ENCODE data around the gene CGA. TPM values are rescaled to one million over a fixed set of nuclear protein-coding genes. Genes with fewer than 3 reads are reported as not detected.
A peak's percentile ranks its signal among the peaks of the same experiment; 100 is the strongest.

The CGA gene
- total RNA-seq, 2 donors from 2014 or later = not detected

- Histone ChIP-seq H3K36me3 (no peaks in the 10 kb centered on the region), H3K9me3 (no peaks in the 10 kb centered on the region), H3K27me3 (replicated peaks; ENCODE audit: insufficient read depth) (no peaks in the 10 kb centered on the region), H3K4me3 (no peak overlapping the region), H3K4me1 (ENCODE audit: control insufficient read depth in 1 of 2, low read depth in 2 of 2) (no peaks in the 10 kb centered on the region), H3K27ac (no peak overlapping the region)
- no peak for TF ChIP-seq CTCF (IDR thresholded peaks at IDR 0.05)
- DNase-seq (ENCODE audit: low spot score) (no peak), ATAC-seq (ENCODE audit: insufficient number of reproducible peaks, low FRiP score, low read depth) (no peak)
Measured at GRCh38 chr6:87124074-87124473, 29.2 kb upstream of the CGA start.

- peak overlapping the region; percentile 9 for H3K4me3 ChIP-seq
- DNase-seq (ENCODE audit: low spot score) (no peak), ATAC-seq (ENCODE audit: insufficient number of reproducible peaks, low FRiP score, low read depth) (no peak)
Measured at GRCh38 chr6:87122477-87122876, 27.6 kb upstream of the CGA start.

GRCh38 chr6:87118054-87118453 is 23.1 kb upstream of the CGA start:
- H3K4me3 ChIP-seq = no peak overlapping the region
- no peak for ATAC-seq (ENCODE audit: insufficient number of reproducible peaks, low FRiP score, low read depth)
- no peaks in the 10 kb centered on the region for H3K9me3 ChIP-seq
- no peaks in the 10 kb centered on the region for H3K36me3 ChIP-seq
- H3K27ac ChIP-seq = no peak overlapping the region
- TF ChIP-seq CTCF (IDR thresholded peaks at IDR 0.05) = no peak
- no peaks in the 10 kb centered on the region for H3K27me3 ChIP-seq (replicated peaks; ENCODE audit: insufficient read depth)
- no peaks in the 10 kb centered on the region for H3K4me1 ChIP-seq (ENCODE audit: control insufficient read depth in 1 of 2, low read depth in 2 of 2)
- DNase-seq (ENCODE audit: low spot score) = no peak

More at GRCh38 chr6:87122477-87122876, 27.6 kb upstream of the CGA start:
- Histone ChIP-seq H3K36me3 (no peaks in the 10 kb centered on the region), H3K27ac (no peak overlapping the region), H3K9me3 (no peaks in the 10 kb centered on the region), H3K27me3 (replicated peaks; ENCODE audit: insufficient read depth) (no peaks in the 10 kb centered on the region), H3K4me1 (ENCODE audit: control insufficient read depth in 1 of 2, low read depth in 2 of 2) (no peaks in the 10 kb centered on the region)
- no peak for TF ChIP-seq CTCF (IDR thresholded peaks at IDR 0.05)

GRCh38 chr6:87116922-87117321 is 22.0 kb upstream of the CGA start:
- no peak for TF ChIP-seq CTCF (IDR thresholded peaks at IDR 0.05)
- Histone ChIP-seq H3K9me3 (no peaks in the 10 kb centered on the region), H3K27ac (no peak overlapping the region), H3K27me3 (replicated peaks; ENCODE audit: insufficient read depth) (no peaks in the 10 kb centered on the region), H3K4me3 (no peak overlapping the region), H3K4me1 (ENCODE audit: control insufficient read depth in 1 of 2, low read depth in 2 of 2) (no peaks in the 10 kb centered on the region), H3K36me3 (no peaks in the 10 kb centered on the region)
- ATAC-seq (ENCODE audit: insufficient number of reproducible peaks, low FRiP score, low read depth) (no peak), DNase-seq (ENCODE audit: low spot score) (no peak)

- H3K36me3 ChIP-seq = no peaks in the 10 kb centered on the region
- no peak overlapping the region for H3K4me3 ChIP-seq
- TF ChIP-seq CTCF (IDR thresholded peaks at IDR 0.05) = no peak
- H3K4me1 ChIP-seq (ENCODE audit: control insufficient read depth in 1 of 2, low read depth in 2 of 2) = no peaks in the 10 kb centered on the region
- H3K9me3 ChIP-seq = no peaks in the 10 kb centered on the region
- no peaks in the 10 kb centered on the region for H3K27me3 ChIP-seq (replicated peaks; ENCODE audit: insufficient read depth)
- DNase-seq (ENCODE audit: low spot score) (no peak), ATAC-seq (ENCODE audit: insufficient number of reproducible peaks, low FRiP score, low read depth) (no peak)
- no peak overlapping the region for H3K27ac ChIP-seq
Measured at GRCh38 chr6:87115402-87116135, 20.7 kb upstream of the CGA start.
